ENCODE results near the gene BBS7.

- TF ChIP-seq, protein P1, sequence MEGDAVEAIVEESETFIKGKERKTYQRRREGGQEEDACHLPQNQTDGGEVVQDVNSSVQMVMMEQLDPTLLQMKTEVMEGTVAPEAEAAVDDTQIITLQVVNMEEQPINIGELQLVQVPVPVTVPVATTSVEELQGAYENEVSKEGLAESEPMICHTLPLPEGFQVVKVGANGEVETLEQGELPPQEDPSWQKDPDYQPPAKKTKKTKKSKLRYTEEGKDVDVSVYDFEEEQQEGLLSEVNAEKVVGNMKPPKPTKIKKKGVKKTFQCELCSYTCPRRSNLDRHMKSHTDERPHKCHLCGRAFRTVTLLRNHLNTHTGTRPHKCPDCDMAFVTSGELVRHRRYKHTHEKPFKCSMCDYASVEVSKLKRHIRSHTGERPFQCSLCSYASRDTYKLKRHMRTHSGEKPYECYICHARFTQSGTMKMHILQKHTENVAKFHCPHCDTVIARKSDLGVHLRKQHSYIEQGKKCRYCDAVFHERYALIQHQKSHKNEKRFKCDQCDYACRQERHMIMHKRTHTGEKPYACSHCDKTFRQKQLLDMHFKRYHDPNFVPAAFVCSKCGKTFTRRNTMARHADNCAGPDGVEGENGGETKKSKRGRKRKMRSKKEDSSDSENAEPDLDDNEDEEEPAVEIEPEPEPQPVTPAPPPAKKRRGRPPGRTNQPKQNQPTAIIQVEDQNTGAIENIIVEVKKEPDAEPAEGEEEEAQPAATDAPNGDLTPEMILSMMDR (IDR thresholded peaks at IDR 0.05; ENCODE audit: poor library complexity, severe bottlenecking), result no peak
- TF ChIP-seq EZH2 (IDR thresholded peaks at IDR 0.05; ENCODE audit: borderline replicate concordance, insufficient read depth, low read length, poor library complexity, severe bottlenecking) (no peak), SMC3 (conservative IDR thresholded peaks at IDR 0.05; ENCODE audit: poor library complexity) (no peak), EP300 (conservative IDR thresholded peaks at IDR 0.05; ENCODE audit: poor library complexity, severe bottlenecking) (no peak), POLR2AphosphoS5 (IDR thresholded peaks at IDR 0.05) (peak; percentile 59), MXI1 (conservative IDR thresholded peaks at IDR 0.05; ENCODE audit: poor library complexity, severe bottlenecking) (peak; percentile 99)
Observed at GRCh38 chr4:121823505-121824170, 46.6 kb downstream of the BBS7 start, which contains the start of gene CCNA2.

All from neural cell (in vitro differentiated cells).